Testis (tissue), 3 donors: ENCODE measurements around the gene CR1L. TPM values are rescaled to one million over a fixed set of nuclear protein-coding genes. Genes with fewer than 3 reads are reported as not detected.

Experiments
- DNase-seq: peaks from one replicate; pipeline ENCODE4 v3.0.0-alpha.2; 2019
- H3K27ac ChIP-seq, 2 donors: fragments of 200-600 bp; sonication (generic); one replicate each; pipeline ENCODE4 v1.5.1; 2019
- H3K27me3 ChIP-seq: fragments of 200-600 bp; sonication (generic); one replicate; pipeline ENCODE4 v1.5.1; 2019
- H3K36me3 ChIP-seq: fragments of 200-600 bp; sonication (generic); one replicate; pipeline ENCODE4 v1.5.1; 2017; ENCODE audit warnings: low read depth; ENCODE audit errors: missing control alignments
- H3K4me1 ChIP-seq: fragments of 200-600 bp; sonication (generic); one replicate; pipeline ENCODE4 v1.5.1; 2019
- H3K4me3 ChIP-seq, 2 donors: fragments of 200-600 bp; sonication (generic); one replicate each; pipeline ENCODE4 v1.5.1; 2017 to 2019
- H3K9me3 ChIP-seq: fragments of 200-600 bp; sonication (generic); one replicate; pipeline ENCODE4 v1.5.1; 2017
- CTCF ChIP-seq, 3 experiments: fragments of 450-650 bp in 2 of 3; fragments of 200-600 bp in 1 of 3; sonication (generic) in 1 of 3; IDR thresholded peaks; one replicate each; pipeline ENCODE4 v1.5.1; 2016 to 2019; ENCODE audit warnings: antibody characterized with exemption in 3 of 3, mild to moderate bottlenecking in 2 of 3, moderate library complexity in 1 of 3
- POLR2A ChIP-seq: fragments of 450-650 bp; IDR thresholded peaks from one replicate; pipeline ENCODE4 v1.6.1; 2017; ENCODE audit warnings: antibody characterized with exemption, mild to moderate bottlenecking, moderate library complexity
- WGBS, 2 donors: methylation state at CpG; one replicate each; pipeline ENCODE4 v1.1.5; 2018; 5-methylcytosine and 5-hydroxymethylcytosine counted together
- intact Hi-C: fragments of 100-400 bp; cut with DNase I; formaldehyde crosslinking; loops from one replicate; pipeline ENCODE4 v1.15.1; 2023; ENCODE audit warnings: low total_unique reads
- polyA plus RNA-seq: library from polyadenylated mRNA; stranded (reverse); fragments of 350-450 nt; fragmentation: Illumina TruSeq; extraction: RNeasy Lipid Tissue Mini Kit (QIAGEN cat#74804); gene quantifications from one replicate; pipeline ENCODE4 v1.2.3, GENCODE V29; 2014; ENCODE audit warnings: low read depth, low replicate concordance; ENCODE audit not compliant: insufficient read depth
- total RNA-seq, 2 donors: library from RNA; depleted of rRNA; stranded (reverse); fragments of >200 nt; gene quantifications; one replicate each; pipeline ENCODE4 v1.2.3, GENCODE V29; 2016

The CR1L gene
- total and polyA plus RNA-seq, 3 donors from 2014 or later, result not detected

- DNase-seq, result peak; percentile 97
- intact Hi-C loops, result no loop called here
- Histone ChIP-seq H3K27me3 (no peaks in the 10 kb centered on the region), H3K27ac (peak within 1 kb of the TSS; percentile 79), H3K4me3 (peak within 1 kb of the TSS; percentile 74 to 92), H3K4me1 (peaks cover 29% of the 10 kb centered on the region), H3K9me3 (no peaks in the 10 kb centered on the region), H3K36me3 (no peaks in the 10 kb centered on the region)
- TF ChIP-seq POLR2A (peak; percentile 17), CTCF (IDR thresholded peaks at IDR 0.05) (peak in 1 of 3 experiments; percentile 17)
- 0 to 1% methylated on average over 24 to 54 of the region's 55 CpGs for WGBS, 2 donors
Observed at GRCh38 chr1:207751790-207752455, 107.0 kb downstream of the CR1L start, which contains the start of gene CD46. Gene CD46, plus strand, starts transcription at chr1:207752054. Its CDS starts 159 bp downstream, at chr1:207752213.

- Histone ChIP-seq H3K36me3 (no peaks in the 10 kb centered on the region), H3K9me3 (no peaks in the 10 kb centered on the region), H3K27me3 (no peaks in the 10 kb centered on the region), H3K4me1 (peaks cover 31% of the 10 kb centered on the region), H3K4me3 (peak overlapping the region; percentile 74 to 92), H3K27ac (peak overlapping the region; percentile 79)
- no peak for TF ChIP-seq CTCF (IDR thresholded peaks at IDR 0.05)
- no peak for TF ChIP-seq POLR2A
- intact Hi-C loops, result no loop called here
- peak; percentile 55 for DNase-seq
- 1% methylated on average over 26 to 30 of the region's 30 CpGs for WGBS, 2 donors
Observed at GRCh38 chr1:207752456-207752998, 107.6 kb downstream of the CR1L start.

GRCh38 chr1:207753611-207754010 lies 108.7 kb downstream of the CR1L start:
- intact Hi-C loops, result no loop called here
- TF ChIP-seq CTCF (IDR thresholded peaks at IDR 0.05) (no peak), POLR2A (no peak)
- H3K27me3 ChIP-seq, result no peaks in the 10 kb centered on the region
- no peaks in the 10 kb centered on the region for H3K36me3 ChIP-seq
- H3K9me3 ChIP-seq, result no peaks in the 10 kb centered on the region
- WGBS, 2 donors, result 55 to 61% methylated on average over 7 of the region's 7 CpGs
- no peak overlapping the region for H3K4me3 ChIP-seq
- DNase-seq, result no peak
- peaks cover 34% of the 10 kb centered on the region for H3K4me1 ChIP-seq
- H3K27ac ChIP-seq, result no peak overlapping the region

GRCh38 chr1:207754011-207754410 lies 109.1 kb downstream of the CR1L start:
- WGBS, 2 donors, result 56 to 58% methylated on average over 4 of the region's 4 CpGs
- intact Hi-C loops, result no loop called here
- no peak for TF ChIP-seq CTCF (IDR thresholded peaks at IDR 0.05)
- TF ChIP-seq POLR2A, result no peak
- H3K4me1 ChIP-seq, result peaks cover 34% of the 10 kb centered on the region
- no peaks in the 10 kb centered on the region for H3K9me3 ChIP-seq
- H3K27me3 ChIP-seq, result no peaks in the 10 kb centered on the region
- H3K4me3 ChIP-seq, result no peak overlapping the region
- DNase-seq, result no peak
- peak overlapping the region in 1 of 2 donors; percentile 15 for H3K27ac ChIP-seq
- no peaks in the 10 kb centered on the region for H3K36me3 ChIP-seq
